GM12878 (cell line): Measurements from ENCODE around the gene SH2D6. TPM values are rescaled to one million over a fixed set of nuclear protein-coding genes. Genes with fewer than 3 reads are reported as not detected.

Experiments
- CEBPZ ChIP-seq: fragments of 150-350 bp; IDR thresholded peaks from 2 replicates; pipeline ENCODE4 v1.6.1; 2016; ENCODE audit warnings: low read depth, low read length
- LARP7 ChIP-seq: fragments of 450-650 bp; IDR thresholded peaks from 2 replicates; pipeline ENCODE4 v1.6.1; 2017; ENCODE audit warnings: mild to moderate bottlenecking
- PKNOX1 ChIP-seq: fragments of 450-650 bp; IDR thresholded peaks from 2 replicates; pipeline ENCODE4 v1.6.1; 2016; ENCODE audit warnings: mild to moderate bottlenecking
- REST ChIP-seq: IDR thresholded peaks from 2 replicates; pipeline ENCODE4 v1.6.1; 2012; ENCODE audit warnings: mild to moderate bottlenecking, low read depth, low read length
- YBX1 ChIP-seq: fragments of 450-650 bp; IDR thresholded peaks from 2 replicates; pipeline ENCODE4 v1.6.1; 2016; ENCODE audit warnings: antibody characterized with exemption
- polyA plus RNA-seq, 11 experiments: library from polyadenylated mRNA; depleted of rRNA in 4 of 11; unstranded in 6 of 11; stranded (reverse) in 5 of 11; fragments of >200 nt; fragmentation: Nextera tagmentation in 4 of 11; fragmentation: Illumina TruSeq in 1 of 11; extraction: Ambion mirVana in 4 of 11; extraction: Trizol in 1 of 11; gene quantifications; 1 replicate in 1 of 11; 2 replicates in 10 of 11; pipeline versions ENCODE4 v1.2.1 to v1.2.3, GENCODE V29; 2011 to 2016; ENCODE audit warnings: inconsistent platforms in 2 of 11, missing spikeins in 2 of 11, low read depth in 1 of 11
- total RNA-seq, 4 experiments: library from RNA; depleted of rRNA in 3 of 4; stranded (reverse); fragments of >200 nt in 3 of 4; fragmentation: Illumina TruSeq in 1 of 4; extraction: Trizol in 1 of 4; gene quantifications; 2 replicates each; pipeline versions ENCODE4 v1.2.1 to v1.2.3, GENCODE V29; 2013 to 2021
- TF ChIP-seq, protein P1 (sequence below): IDR thresholded peaks from 2 replicates; pipeline ENCODE4 v1.6.1; 2011; ENCODE audit warnings: mild to moderate bottlenecking, low read depth, low read length, moderate library complexity; ENCODE audit not compliant: insufficient replicate concordance

SH2D6 gene
- total and polyA plus RNA-seq, 10 of the 15 experiments (the other 5 are each of a cell fraction or from before 2014, with no cell fraction given) = 0.23 to 0.59 (median 0.34) TPM; not detected in 6

- TF ChIP-seq YBX1 (no peak), PKNOX1 (no peak), LARP7 (no peak), REST (no peak), CEBPZ (no peak)
- TF ChIP-seq, protein P1, sequence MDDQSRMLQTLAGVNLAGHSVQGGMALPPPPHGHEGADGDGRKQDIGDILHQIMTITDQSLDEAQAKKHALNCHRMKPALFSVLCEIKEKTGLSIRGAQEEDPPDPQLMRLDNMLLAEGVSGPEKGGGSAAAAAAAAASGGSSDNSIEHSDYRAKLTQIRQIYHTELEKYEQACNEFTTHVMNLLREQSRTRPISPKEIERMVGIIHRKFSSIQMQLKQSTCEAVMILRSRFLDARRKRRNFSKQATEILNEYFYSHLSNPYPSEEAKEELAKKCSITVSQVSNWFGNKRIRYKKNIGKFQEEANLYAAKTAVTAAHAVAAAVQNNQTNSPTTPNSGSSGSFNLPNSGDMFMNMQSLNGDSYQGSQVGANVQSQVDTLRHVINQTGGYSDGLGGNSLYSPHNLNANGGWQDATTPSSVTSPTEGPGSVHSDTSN = no peak
- TF ChIP-seq, all 136 proteins: peak for 0
Observed at GRCh38 chr2:85452237-85452636, 33.7 kb downstream of the SH2D6 start (continued).
